Choroid plexus epithelial cell (primary cell): Measurements from ENCODE around the gene OFD1.
A peak's percentile ranks its signal among the peaks of the same experiment; 100 is the strongest.

ENCODE experiments used
- DNase-seq: peaks from one replicate; pipeline ENCODE4 v3.0.0-alpha.2; 2010; ENCODE audit warnings: low read depth
- H3K4me3 ChIP-seq: 2 replicates; pipeline ENCODE4 v1.5.1; 2011; ENCODE audit warnings: low read depth, mild to moderate bottlenecking, control low read depth, low read length, moderate library complexity
- TF ChIP-seq, protein P1 (sequence below): conservative IDR thresholded peaks from 2 replicates; pipeline ENCODE4 v1.5.1; 2011; ENCODE audit warnings: low read depth, mild to moderate bottlenecking, control low read depth, inconsistent platforms, low read length, moderate library complexity

OFD1 gene

DNA sequence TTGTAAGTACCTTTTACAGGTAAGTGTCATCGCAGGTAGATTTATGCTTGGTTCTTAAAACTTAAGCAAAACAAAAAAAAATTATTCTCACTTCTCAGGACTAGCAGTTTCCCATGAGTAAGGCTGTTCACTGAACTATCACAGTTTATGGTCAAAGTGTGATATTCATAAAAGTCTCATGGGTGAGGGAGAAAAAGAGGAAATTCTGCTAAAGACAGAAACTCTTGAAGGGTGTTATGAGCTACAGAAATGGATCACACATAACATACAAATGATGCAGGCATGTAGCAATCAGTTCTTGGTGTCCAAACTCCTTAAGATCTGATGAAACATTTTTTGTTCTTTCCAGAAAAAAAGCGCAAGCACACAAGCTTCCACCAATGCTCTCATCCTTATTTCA, 37.1 kb upstream of the OFD1 start:
- TF ChIP-seq, protein P1, sequence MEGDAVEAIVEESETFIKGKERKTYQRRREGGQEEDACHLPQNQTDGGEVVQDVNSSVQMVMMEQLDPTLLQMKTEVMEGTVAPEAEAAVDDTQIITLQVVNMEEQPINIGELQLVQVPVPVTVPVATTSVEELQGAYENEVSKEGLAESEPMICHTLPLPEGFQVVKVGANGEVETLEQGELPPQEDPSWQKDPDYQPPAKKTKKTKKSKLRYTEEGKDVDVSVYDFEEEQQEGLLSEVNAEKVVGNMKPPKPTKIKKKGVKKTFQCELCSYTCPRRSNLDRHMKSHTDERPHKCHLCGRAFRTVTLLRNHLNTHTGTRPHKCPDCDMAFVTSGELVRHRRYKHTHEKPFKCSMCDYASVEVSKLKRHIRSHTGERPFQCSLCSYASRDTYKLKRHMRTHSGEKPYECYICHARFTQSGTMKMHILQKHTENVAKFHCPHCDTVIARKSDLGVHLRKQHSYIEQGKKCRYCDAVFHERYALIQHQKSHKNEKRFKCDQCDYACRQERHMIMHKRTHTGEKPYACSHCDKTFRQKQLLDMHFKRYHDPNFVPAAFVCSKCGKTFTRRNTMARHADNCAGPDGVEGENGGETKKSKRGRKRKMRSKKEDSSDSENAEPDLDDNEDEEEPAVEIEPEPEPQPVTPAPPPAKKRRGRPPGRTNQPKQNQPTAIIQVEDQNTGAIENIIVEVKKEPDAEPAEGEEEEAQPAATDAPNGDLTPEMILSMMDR, result no peak
- no peak overlapping the region for H3K4me3 ChIP-seq
- DNase-seq, result no peak

DNA sequence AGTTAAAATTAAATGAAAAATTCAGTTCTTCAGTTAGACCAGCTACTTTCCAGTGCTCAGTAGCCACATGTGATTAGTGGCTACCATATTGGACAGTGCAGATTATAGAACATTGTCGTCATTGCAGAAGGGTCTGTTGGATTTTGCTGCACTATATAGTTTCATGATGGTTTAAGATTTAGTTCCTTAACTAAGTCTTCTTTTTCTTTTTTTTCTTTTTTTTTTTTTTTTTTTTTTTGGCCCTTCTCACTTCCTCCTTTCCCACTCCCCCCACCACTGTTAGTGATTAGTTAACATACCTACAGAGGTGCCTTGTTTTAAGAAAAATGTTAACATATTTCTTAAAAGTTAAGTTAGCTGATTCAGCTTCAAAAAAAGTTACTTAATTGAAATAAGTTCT, 36.6 kb upstream of the OFD1 start:
- no peak for DNase-seq
- no peak overlapping the region for H3K4me3 ChIP-seq
- TF ChIP-seq, protein P1, result no peak

DNA sequence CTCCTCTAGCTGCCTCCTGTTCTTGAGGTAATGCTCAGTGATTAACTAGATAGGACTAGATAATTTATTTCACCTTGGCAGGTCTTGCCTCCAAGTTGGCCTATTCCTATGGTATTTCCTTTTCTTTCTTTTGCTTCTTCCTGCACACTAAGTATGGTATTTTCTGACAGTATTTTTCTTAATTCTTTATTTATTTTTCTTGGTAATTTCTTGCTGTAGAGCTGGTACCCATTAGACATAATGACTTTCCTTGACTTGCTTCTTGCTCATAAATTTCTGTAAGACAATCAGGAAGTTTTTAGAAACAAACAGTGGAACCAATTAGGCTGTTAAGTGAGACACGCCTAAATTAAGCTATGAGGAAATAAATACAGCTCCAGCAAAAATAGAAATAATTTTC, 36.1 kb upstream of the OFD1 start:
- no peak overlapping the region for H3K4me3 ChIP-seq
- TF ChIP-seq, protein P1, result no peak
- DNase-seq, result no peak

DNA sequence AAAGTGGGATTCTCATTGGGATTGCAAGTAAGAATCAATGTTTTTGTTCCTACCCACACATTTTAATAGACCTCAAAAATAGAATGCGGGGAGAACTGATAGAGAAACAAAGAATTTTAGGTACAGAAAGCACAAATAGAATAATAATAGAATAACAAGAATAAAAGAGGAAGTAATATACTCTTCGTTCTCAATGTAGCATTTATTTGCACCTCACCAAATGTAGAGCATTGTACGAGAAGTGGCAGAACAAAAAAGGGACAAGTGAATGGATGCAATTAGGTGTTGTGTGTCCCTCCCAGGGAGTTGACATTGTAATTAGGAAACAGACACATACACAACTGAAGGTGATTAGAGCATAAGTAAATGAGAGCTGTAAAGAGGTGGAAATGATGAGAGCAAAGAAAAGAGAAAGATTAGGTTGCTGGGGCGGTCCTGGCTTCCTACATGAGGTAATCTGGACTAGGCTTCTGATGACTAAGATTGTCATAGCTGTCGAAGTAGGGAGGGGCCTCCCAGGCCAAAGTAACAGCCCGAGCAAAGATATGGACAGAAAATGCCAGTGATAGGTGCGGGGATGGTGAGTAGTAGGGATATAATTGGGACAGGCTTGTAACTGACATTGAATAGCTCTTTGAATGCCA, 35.2 kb upstream of the OFD1 start:
- DNase-seq, result peak; percentile 28
- H3K4me3 ChIP-seq, result no peak overlapping the region
- TF ChIP-seq, protein P1, result no peak

DNA sequence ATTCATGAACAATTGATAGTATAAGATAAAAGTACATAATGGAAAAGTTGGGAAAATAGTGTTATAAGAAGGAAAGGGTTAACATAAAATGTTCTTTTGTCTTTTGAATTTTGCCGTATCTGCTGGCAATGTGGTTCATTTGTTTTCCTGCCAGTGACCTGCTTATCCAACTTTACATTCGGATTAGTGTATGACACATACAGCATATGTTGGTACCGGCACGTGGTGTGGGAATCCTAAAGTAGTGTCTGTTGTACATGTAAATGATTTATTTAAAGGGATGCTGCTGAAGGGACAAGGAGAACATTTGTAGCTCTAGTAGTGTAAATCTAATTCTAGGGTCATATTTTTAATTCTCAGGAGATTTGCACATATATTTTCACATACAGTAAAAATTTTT, 34.2 kb upstream of the OFD1 start:
- TF ChIP-seq, protein P1, result no peak
- DNase-seq, result no peak
- H3K4me3 ChIP-seq, result no peak overlapping the region

DNA sequence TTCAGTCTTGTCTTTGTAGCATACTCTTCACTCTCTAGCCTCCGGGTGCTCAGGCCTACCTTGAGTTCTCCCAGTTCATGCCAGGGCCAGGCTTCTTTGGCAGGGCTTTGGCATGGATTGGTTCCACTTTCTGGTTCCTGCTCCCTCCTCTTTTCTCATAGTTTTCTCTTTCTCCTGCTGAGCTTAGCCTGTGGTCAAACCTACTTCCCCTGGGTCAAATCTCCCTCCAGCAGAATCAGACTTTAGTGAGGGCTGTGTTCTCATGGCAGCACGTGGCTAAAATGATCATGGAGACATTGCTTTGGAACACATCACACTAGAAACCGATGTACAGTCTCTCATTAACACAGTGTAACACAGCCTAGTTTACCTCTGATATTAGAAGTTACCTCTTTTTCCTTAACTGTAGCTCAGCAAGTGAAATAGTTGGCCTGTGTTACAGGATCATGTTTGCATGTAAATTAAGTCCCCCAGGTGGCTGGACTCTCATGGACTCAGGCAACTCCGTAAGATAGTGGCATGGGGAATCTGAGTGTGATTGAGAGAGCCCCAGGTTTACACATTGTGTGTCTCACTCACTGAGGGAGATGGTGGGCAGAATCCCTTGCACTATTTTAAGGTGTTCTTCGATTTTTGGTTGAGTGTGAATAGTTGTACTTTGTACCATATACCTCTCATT, 32.3 kb upstream of the OFD1 start:
- H3K4me3 ChIP-seq, result no peak overlapping the region
- no peak for DNase-seq
- TF ChIP-seq, protein P1, result no peak

DNA sequence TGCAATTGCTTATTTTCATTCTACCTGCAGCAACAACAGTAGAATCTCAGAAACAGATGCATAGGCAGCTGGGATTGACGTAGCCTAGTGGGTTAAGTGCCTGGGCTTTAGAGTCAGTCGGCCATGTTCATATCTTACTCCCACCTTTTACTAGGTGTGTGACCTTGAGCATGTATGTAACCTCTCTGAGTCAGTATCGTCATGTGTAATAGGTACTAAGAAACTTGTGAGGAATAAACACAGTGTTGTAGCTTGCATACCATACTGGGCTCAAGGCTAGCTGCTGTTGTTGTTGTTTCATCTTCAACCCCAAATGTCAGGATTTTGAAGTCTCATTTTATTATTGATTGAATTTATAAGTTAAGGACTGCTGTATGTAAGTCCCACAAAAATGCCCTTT, 31.4 kb upstream of the OFD1 start:
- H3K4me3 ChIP-seq, result no peak overlapping the region
- TF ChIP-seq, protein P1, result no peak
- no peak for DNase-seq
